Stimulated activated CD4-positive, alpha-beta T cell treated with anti-CD3 and anti-CD28 coated beads, Interleukin-1b, Interleukin-23, amount 100 ng/mL, for 48 hours (primary cell): ENCODE data around the gene ZNF764.
"Not testable (repeated sequence)": the region's sequence is repeated elsewhere in the genome, so short reads cannot be mapped to it uniquely, and the experiment has no call there.

ENCODE experiments used
- DNase-seq: peaks from one replicate; pipeline ENCODE4 v3.0.0-alpha.2; 2020

ZNF764 gene

DNA sequence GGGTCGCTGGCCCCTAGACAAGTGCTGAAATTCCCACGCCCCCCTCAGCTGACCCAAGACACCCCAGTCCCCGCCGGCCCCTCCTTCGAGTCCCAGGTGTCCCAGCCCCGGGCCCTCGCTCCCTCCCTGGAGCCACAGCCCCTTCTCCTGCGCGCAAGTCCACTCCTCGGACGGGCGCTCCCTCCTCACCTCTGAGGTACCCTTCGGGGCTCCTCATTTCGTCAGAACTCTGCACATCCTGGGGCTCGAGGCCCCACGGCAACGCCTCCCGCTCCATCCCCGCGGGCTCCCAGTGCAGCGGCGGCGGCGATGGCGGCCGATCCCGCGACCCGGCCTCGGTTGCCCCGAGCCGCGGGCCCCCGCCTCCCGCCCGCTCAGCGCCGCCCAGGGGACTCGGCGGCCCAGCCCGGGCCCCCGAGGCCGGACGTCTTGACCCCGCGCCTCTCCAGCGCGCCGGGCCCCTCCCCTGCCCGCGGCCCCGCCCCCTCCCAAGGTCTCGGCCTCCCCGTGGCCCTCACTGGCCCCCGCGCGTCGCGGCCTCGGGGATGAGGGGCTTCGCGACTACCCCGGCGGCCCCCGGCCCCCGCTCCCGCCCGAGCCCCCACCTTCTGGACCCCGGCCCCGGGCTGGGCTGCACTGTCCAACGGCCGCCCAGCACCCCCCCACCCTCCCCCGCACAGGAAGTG is 31.9 kb downstream of the ZNF764 start, which contains the start of gene ZNF768:
ZNF768 (minus strand) TSS at position 430 of the 686 bp plus-strand sequence; CDS start at position 277, 153 bp downstream.
- DNase-seq, result no peak

DNA sequence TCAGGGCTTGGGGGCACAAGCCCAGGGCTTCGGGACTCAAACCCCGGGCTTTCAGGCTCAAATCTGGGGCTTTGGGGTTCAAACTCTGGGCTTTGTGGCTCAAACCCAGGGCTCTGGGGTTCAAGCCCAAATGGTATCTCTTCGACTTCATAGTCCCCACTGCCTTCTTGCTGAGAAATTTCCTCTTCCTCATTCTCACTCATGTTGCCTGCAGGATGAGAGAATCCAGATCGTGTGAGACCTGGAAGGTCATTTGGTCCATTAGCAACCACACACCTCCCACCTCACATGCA is 32.4 kb downstream of the ZNF764 start:
- DNase-seq, result no peak

DNA sequence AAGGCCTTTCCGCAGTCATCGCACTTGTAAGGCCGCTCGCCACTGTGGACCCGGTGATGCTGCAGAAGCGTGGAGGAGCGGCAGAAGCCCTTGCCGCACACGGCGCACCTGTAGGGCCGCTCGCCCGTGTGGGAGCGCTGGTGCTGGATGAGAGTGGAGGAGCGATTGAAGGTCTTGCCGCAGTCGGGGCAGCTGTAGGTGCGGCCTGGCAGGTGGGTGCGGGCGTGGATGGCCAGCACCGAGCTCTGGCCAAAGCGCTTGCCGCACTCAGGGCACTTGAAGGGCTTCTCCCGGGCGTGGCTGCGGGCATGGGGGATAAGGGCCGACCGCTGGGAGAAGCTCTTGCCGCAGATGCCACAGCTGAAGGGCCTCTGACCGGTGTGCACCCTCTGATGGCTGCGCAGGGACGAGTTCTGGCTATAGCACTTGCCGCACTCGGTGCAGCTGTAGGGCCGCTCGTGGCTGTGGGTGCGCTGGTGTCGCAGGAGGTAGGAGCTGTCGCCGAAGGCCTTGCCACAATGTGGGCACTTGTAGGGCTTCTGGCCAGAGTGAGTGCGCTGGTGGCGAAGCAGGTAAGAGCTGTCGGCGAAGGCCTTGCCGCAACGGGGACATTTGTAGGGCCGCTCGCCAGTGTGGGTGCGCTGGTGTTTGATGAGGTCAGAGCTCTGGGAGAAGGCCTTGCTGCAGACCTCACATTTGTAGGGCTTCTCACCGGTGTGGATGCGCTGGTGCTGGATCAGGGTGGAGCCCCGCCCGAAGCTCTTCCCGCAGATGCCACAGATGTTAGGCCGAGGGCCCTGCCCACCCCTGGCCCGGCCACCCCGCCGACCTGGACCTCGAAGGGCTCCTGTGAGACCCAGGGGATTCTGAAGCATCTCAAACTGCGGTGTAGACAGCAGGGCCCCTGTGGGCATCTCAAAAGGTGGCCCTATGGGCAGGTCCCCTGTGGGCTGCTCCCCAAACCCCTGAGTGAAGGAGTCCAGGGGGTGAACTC is 33.3 kb downstream of the ZNF764 start:
- no peak for DNase-seq

DNA sequence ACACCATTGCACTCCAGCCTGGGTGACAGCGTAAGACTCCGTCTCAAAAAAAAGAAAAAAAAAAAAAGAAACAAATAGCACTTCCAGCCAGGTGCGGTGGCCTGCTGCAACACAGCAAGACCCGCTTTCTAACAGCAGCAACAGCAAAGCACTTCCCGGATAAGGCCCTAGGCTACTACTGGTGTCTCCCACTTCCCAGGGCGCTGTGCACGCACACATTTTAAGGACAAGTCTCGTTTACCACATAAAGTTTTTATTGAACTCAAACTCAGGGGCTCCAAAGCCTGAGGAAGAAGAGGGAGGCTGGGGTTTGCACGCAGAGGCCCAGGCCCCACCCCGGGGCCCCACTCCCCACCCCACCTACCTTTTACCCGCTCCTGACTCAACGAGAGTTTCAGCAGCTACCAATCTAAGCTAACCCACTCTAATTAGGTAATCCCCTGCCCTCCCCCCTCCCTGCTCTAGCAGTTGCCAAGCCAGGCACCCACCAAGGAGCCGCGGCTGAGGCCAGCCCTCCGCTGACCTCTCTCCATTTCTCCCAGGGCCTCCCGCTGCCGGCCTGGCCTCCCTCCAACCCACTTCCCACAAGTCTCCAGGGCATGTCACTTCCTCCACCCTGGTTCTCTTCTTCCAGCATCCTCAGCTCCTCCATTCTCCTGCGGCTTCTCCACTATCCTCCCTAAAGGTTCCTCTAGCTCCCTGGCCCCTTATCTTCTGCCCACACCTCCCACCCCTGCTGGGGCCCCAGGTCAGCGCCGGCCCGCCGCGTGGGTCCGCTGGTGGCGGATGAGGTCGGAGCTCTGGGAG is 34.2 kb downstream of the ZNF764 start:
- no peak for DNase-seq

DNA sequence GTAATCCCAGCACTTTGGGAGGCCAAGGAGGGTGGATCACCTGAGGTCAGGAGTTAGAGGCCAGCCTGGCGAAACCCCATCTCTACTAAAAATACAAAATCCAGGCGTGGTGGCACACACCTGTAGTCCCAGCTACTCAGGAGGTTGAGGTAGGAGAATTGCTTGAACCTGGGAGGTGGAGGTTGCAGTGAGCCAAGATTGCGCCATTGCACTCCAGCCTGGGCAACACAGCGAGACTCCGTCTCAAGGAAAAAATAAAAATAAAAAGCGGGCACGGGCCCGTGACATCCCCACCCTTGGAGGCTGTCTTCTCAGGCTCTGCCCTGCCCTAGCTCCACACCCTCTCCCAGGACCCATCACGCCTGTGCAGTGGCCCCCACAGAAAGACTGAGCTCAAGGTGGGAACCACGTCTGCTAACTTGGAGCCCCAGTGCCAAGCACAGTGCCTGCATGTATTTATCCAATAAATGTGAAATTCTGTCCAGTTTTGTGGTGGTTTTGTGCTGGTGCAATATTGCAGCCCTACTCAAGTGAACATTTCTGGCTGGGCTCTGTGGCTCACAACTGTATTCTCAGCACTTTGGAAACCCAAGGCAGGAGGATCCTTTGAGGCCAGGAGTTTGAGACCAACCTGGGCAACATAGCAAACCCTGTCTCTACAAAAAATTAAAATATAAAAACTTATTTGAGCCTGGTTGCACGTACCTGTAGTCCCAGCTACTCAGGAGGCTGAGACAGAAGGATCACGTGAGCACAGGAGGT is 35.3 kb downstream of the ZNF764 start:
- not testable (repeated sequence) for DNase-seq

DNA sequence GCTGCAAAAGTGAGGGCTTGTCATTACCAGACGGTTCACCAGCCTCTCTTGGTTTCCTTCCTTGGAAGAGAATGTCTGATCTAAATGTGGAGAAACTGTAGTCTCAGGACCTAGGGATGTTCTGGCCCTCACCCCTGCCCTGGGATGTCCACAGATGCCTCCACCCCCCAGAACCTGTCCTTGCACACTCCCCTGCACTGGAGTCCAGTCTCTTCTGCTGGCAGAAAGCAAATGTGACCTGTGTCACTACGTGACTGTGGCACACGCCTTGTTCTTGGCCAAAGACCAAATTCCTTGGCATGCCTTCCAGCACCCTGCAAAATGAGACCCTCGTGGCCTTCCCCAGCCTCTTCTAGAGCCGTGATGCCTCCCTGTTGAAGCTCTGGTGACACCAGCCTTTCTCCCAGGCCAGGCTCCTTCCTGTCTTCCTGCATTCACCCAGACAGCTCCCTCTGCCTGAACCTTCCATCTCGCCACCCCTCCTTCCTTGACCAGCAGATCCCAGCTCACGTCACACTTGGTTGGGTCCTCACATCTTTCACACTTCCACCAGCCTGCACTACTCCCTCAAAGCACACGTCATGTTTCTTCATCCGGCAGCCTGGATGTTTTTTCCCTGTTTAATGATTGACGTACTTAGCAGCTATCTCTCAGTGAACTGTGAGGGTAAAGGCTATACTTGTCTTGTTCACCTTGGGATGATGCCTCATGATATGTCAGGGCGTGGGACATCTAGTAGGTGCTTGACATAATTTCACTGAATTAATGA is 36.1 kb downstream of the ZNF764 start:
- no peak for DNase-seq

DNA sequence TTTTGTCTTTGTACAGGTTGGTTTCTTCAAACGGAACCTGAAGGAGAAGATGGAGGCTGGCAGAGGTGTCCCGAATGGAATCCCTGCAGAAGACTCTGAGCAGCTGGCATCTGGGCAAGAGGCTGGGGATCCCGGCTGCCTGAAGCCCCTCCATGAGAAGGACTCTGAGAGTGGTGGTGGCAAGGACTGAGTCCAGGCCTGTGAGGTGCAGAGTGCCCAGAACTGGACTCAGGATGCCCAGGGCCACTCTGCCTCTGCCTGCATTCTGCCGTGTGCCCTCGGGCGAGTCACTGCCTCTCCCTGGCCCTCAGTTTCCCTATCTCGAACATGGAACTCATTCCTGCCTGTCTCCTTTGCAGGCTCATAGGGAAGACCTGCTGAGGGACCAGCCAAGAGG is 36.7 kb downstream of the ZNF764 start:
- DNase-seq, result no peak

DNA sequence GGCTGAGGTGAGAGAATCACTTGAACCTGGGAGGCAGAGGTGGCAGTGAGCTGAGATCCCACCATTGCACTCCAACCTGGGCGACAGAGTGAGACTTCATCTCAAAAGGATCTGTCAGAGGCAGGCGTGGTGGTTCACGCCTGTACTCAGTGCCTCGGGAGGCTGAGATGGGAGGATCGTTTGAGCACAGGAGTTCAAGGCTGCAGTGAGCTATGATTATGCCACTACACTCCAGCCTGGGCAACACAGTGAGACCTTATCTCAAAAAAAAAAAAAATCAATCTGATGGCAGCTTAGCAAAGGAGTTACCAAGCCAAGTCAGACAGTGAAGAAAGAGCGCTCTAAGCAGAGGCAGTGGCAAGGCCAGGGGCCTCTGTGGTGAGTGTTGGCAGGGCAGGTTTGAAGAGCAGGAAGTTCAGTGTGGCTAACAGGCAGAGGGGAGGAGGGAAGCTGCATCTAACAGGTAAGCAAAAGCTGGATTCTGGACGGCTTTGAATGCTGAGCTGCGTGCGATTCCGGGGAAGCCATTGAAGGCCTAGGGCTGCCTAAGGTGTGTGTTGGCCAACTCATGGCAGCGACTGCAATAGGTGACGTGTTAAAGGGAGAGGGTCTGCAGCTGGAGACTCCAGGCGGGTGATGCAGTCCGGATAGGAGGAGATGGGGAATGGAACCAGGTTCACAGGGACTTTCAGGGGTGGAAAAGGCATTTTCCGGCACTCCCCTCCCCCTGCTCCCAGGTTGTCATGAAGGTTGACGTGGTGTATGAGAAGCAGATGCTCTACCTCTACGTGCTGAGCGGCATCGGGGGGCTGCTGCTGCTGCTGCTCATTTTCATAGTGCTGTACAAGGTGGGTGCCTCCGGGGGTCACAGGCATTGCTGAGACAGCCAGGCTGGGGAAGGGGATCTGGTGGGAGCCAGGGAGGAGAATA is 38.8 kb downstream of the ZNF764 start:
- DNase-seq, result no peak

DNA sequence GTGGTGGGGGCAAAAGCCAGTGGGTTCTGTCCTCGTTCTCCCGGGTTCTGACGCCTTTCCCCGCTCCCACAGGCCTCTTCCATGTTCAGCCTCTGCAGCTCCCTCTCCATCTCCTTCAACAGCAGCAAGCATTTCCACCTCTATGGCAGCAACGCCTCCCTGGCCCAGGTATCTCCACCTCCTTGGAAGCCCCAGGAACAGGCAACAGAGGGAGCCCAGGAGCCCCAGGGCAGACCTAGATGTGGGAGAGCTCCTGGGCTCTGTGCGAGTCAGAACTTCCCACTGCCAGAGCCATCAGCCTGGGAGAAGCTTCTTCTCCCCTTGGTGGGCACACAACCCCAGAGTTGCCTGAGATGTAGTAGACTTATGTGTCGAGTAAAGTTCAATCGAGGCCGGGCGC is 39.6 kb downstream of the ZNF764 start:
- no peak for DNase-seq

DNA sequence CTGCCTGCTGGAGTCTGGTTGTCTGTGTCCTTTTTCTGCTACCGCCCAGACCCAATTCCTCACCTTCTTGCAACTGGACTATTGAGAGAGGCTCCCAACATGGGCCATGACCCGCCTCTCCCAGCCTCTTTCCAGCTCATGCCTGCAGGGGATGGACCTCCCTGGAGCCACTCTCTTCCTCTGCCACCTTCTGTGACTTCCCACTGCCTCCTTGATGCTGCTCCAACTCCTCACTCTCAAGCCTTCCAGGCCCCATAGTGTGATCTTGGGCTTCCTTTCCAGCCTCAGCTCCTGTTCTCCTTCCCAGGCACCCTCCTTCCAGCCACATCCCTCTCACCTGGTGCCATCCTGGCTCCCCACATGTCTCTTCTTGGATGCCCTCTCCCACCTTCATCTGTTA is 42.9 kb downstream of the ZNF764 start:
- DNase-seq, result no peak

DNA sequence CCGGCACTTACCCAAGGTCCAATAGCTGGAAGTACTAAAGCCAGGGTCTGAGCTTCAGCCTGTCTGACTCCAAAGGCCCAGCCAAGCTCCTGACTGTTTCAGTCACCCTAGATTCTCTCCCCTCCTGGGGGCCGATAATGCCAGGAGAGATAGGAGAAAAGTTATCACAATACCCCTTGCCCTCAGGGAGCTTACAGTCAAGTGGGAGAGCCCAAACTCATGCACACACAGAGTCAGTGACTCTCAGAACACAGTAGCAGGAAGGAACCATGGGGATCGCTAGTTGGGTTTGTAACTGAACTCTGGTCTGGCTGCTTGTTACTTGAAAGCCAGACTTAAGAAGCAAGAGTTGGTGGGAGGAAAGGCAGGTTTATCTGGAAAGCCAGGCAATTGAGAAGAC is 46.7 kb downstream of the ZNF764 start:
- no peak for DNase-seq

DNA sequence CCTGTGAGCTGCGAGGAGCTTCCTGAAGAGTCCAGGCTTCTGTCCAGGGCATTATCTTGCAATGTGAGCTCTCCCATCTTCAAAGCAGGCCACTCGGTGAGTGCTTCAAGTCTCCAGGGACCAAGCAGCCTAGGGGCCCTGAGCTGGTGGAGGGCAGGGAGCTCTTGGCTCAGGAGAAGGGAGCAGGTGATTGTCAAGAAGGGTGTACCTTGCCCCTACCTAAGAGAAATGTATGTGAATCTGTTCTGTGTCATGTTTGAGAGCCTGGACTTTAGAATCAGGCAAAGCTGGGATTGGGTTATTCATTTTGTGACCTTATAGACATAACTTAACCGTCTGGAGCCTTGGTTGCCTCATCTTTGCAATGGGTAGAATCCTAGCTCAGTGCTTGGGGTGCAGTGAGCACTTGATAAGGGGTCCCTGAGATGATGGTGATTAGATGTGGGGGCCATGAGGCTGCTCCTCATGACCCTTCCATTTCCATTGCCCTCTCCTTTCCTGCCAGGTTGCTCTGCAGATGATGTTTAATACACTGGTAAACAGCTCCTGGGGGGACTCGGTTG is 47.7 kb downstream of the ZNF764 start:
- DNase-seq, result no peak

DNA sequence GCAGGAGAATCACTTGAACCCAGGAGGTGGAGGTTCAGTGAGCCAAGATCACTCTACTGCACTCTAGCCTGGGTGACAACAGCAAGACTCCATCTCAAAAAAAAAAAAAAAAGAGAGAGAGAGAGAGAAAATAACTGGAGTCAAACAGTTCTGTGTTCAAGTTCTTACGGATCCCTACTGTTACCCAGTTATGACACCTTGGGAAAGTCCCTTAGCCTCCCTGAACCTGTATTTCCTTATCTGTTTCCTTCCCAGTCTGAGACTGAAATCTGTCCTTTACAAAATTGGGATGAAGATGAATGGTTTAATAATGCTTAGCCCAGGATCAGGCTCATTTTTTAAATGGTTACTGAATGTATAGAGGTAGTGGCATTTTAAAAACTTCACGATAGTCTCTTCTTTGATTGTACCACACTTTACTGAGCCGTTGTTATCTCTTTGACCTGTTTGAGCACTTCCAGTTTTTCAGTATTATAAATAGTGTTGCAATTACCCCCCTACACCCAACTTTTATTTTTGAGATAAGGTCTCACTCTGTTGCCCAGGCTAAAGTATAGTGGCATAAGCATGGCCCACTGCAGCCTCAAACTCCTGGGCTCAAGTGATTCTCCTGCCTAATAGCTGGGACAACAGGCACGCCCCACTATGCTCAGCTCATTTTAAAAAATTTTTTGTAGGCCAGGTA is 49.0 kb downstream of the ZNF764 start:
- DNase-seq, result no peak
